PC-9 (cell line): ENCODE results near the gene BPIFA2. TPM values are rescaled to one million over a fixed set of nuclear protein-coding genes. Genes with fewer than 3 reads are reported as not detected.

ENCODE experiments used
- BruUV-seq: library from RNA; stranded (reverse); fragments of 400-500 nt; replicated peaks from 2 replicates; lab custom pipeline; 2021; lab: Mats Ljungman, UMichigan
- CTCF ChIA-PET: fragments of 300-600 bp; sonication (Branson Sonifier 250); formaldehyde crosslinking; loops from one replicate; lab custom pipeline; 2022; ENCODE audit warnings: antibody characterized with exemption; lab: Charles Lee
- POLR2A ChIA-PET: fragments of 300-600 bp; sonication (Branson Sonifier 250); formaldehyde crosslinking; loops from one replicate; lab custom pipeline; 2022; ENCODE audit warnings: antibody characterized with exemption; ENCODE audit not compliant: unreplicated experiment; lab: Charles Lee
- DNase-seq, 2 experiments: peaks; one replicate each; pipeline versions ENCODE4 v3.0.0 to v3.0.0-alpha.2; 2015 to 2022; ENCODE audit warnings: mixed read lengths in 1 of 2
- H2AFZ ChIP-seq: fragments of 200-600 bp; sonication (generic); 2 replicates; pipeline ENCODE4 v1.8.1; 2017; ENCODE audit warnings: antibody characterized with exemption
- H3F3A ChIP-seq: fragments of 200-600 bp; sonication (generic); 2 replicates; pipeline ENCODE4 v1.8.1; 2017; ENCODE audit warnings: antibody characterized with exemption, mild to moderate bottlenecking, low read depth; ENCODE audit not compliant: insufficient read depth
- H3K27ac ChIP-seq: fragments of 200-600 bp; sonication (generic); 2 replicates; pipeline ENCODE4 v1.6.1; 2016; ENCODE audit warnings: mixed run types
- H3K27me3 ChIP-seq: fragments of 200-600 bp; sonication (generic); 2 replicates; pipeline ENCODE4 v1.6.1; 2016; ENCODE audit warnings: low read depth, mixed run types; ENCODE audit not compliant: insufficient read depth
- H3K36me3 ChIP-seq: fragments of 200-600 bp; sonication (generic); 2 replicates; pipeline ENCODE4 v1.6.1; 2016; ENCODE audit warnings: low read depth, mixed run types
- H3K4me1 ChIP-seq: fragments of 200-600 bp; sonication (generic); replicated peaks from 2 replicates; pipeline ENCODE4 v1.6.1; 2016; ENCODE audit warnings: mixed run types; ENCODE audit not compliant: insufficient read depth
- H3K4me2 ChIP-seq: fragments of 200-600 bp; sonication (generic); 2 replicates; pipeline ENCODE4 v1.6.1; 2017; ENCODE audit warnings: mixed run types
- H3K4me3 ChIP-seq: fragments of 200-600 bp; sonication (generic); 2 replicates; pipeline ENCODE4 v1.6.1; 2016; ENCODE audit warnings: mixed run types
- H3K79me2 ChIP-seq: fragments of 200-600 bp; sonication (generic); 2 replicates; pipeline ENCODE4 v1.6.1; 2017; ENCODE audit warnings: low read depth, mixed run types
- H3K9me2 ChIP-seq: fragments of 200-600 bp; sonication (generic); 2 replicates; pipeline ENCODE4 v1.8.1; 2017; ENCODE audit warnings: mild to moderate bottlenecking; ENCODE audit not compliant: insufficient read depth
- H3K9me3 ChIP-seq: fragments of 200-600 bp; sonication (generic); 2 replicates; pipeline ENCODE4 v1.8.1; 2016; ENCODE audit warnings: low read depth; ENCODE audit not compliant: insufficient read depth
- H4K20me1 ChIP-seq: fragments of 200-600 bp; sonication (generic); 2 replicates; pipeline ENCODE4 v1.8.1; 2017; ENCODE audit not compliant: insufficient read depth
- CTCF ChIP-seq: fragments of 200-600 bp; sonication (generic); conservative IDR thresholded peaks from 2 replicates; pipeline ENCODE4 v1.6.1; 2017; ENCODE audit warnings: mixed run types, antibody characterized with exemption, mild to moderate bottlenecking, moderate library complexity
- EZH2 ChIP-seq: fragments of 200-600 bp; sonication (generic); IDR thresholded peaks from 2 replicates; pipeline ENCODE4 v1.8.0; 2017; ENCODE audit warnings: antibody characterized with exemption, low read depth
- intact Hi-C: fragments of 100-400 bp; cut with micrococcal nuclease; formaldehyde crosslinking; loops from one replicate; pipeline ENCODE4 v1.10.0; 2022; ENCODE audit not compliant: unreplicated experiment
- total RNA-seq: library from RNA; stranded (reverse); gene quantifications from 2 replicates; pipeline ENCODE4 v1.2.3, GENCODE V29; 2021

BPIFA2 gene
- total RNA-seq, 1 experiment from 2014 or later, result not detected

- Histone ChIP-seq H3F3A (no peaks in the 10 kb centered on the region), H4K20me1 (no peaks in the 10 kb centered on the region), H3K9me2 (no peaks in the 10 kb centered on the region), H3K9me3 (no peaks in the 10 kb centered on the region; the same call in 1 of the 2 replicates), H3K4me3 (no peak overlapping the region), H2AFZ (no peak overlapping the region), H3K27ac (peak overlapping the region; percentile 24; the same call in 1 of the 2 replicates), H3K79me2 (no peaks in the 10 kb centered on the region), H3K36me3 (no peaks in the 10 kb centered on the region), H3K27me3 (peaks cover 3% of the 10 kb centered on the region), H3K4me1 (no peaks in the 10 kb centered on the region), H3K4me2 (no peak overlapping the region)
- ChIA-PET CTCF (no interaction called here), POLR2A (no interaction called here)
- TF ChIP-seq CTCF (no peak), EZH2 (no peak)
- intact Hi-C loops, result no loop called here
- peak in 1 of 2 experiments; percentile 42 for DNase-seq
- no TSS peak for BruUV-seq
Observed at GRCh38 chr20:33165416-33166055, 2.4 kb upstream of the BPIFA2 start.

- Histone ChIP-seq H3K79me2 (no peaks in the 10 kb centered on the region), H3F3A (no peaks in the 10 kb centered on the region), H4K20me1 (no peaks in the 10 kb centered on the region), H3K27me3 (peaks cover 3% of the 10 kb centered on the region), H3K4me3 (no peak overlapping the region), H2AFZ (no peak overlapping the region), H3K9me2 (no peaks in the 10 kb centered on the region), H3K36me3 (no peaks in the 10 kb centered on the region), H3K9me3 (no peaks in the 10 kb centered on the region; the same call in 1 of the 2 replicates), H3K4me1 (no peaks in the 10 kb centered on the region), H3K4me2 (no peak overlapping the region), H3K27ac (no peak overlapping the region)
- TF ChIP-seq CTCF (no peak), EZH2 (no peak)
- no peak for DNase-seq
- ChIA-PET CTCF (no interaction called here), POLR2A (no interaction called here)
- BruUV-seq, result no TSS peak
- intact Hi-C loops, result no loop called here
Observed at GRCh38 chr20:33166533-33167113, 1.3 kb upstream of the BPIFA2 start.

- Histone ChIP-seq H3K9me3 (no peaks in the 10 kb centered on the region; the same call in 1 of the 2 replicates), H3K27ac (no peak overlapping the region), H3K79me2 (no peaks in the 10 kb centered on the region), H4K20me1 (no peaks in the 10 kb centered on the region), H3F3A (no peaks in the 10 kb centered on the region), H2AFZ (no peak overlapping the region), H3K9me2 (no peaks in the 10 kb centered on the region), H3K4me3 (no peak overlapping the region), H3K36me3 (no peaks in the 10 kb centered on the region), H3K4me2 (no peak overlapping the region), H3K27me3 (no peaks in the 10 kb centered on the region; the same call in 1 of the 2 replicates), H3K4me1 (no peaks in the 10 kb centered on the region)
- no peak for DNase-seq
- no TSS peak for BruUV-seq
- TF ChIP-seq EZH2, result no peak
- peak; percentile 78 for TF ChIP-seq CTCF
- intact Hi-C loops, result no loop called here
- ChIA-PET POLR2A (no interaction called here), CTCF (no interaction called here)
Observed at GRCh38 chr20:33169176-33169794, 1.3 kb downstream of the BPIFA2 start.
